Endothelial cell of umbilical vein (primary cell): ENCODE data around the gene GBP7.

ENCODE experiments used
- CTCF ChIP-seq, 2 donors: IDR thresholded peaks; 1 replicate in 1 of 2; 2 replicates in 1 of 2; pipeline ENCODE4 v1.5.1; 2011; ENCODE audit warnings: low read length in 2 of 2, mild to moderate bottlenecking in 2 of 2, moderate library complexity in 2 of 2, control low read depth in 1 of 2, inconsistent platforms in 1 of 2, low read depth in 1 of 2; ENCODE audit not compliant: insufficient read depth in 1 of 2; ENCODE audit errors: extremely low read depth in 1 of 2
- EZH2 ChIP-seq: IDR thresholded peaks from 2 replicates; pipeline ENCODE4 v1.6.1; 2012; ENCODE audit warnings: borderline replicate concordance, low read depth, mild to moderate bottlenecking, moderate library complexity, low read length, inconsistent platforms; ENCODE audit not compliant: severe bottlenecking
- FOS ChIP-seq: IDR thresholded peaks from 2 replicates; pipeline ENCODE4 v1.6.1; 2011; ENCODE audit warnings: mild to moderate bottlenecking, low read length, moderate library complexity, borderline replicate concordance; ENCODE audit not compliant: insufficient read depth
- GATA2 ChIP-seq: IDR thresholded peaks from 2 replicates; pipeline ENCODE4 v1.7.0; 2011; ENCODE audit warnings: low read depth, mild to moderate bottlenecking, moderate library complexity, mixed read lengths, low read length; ENCODE audit not compliant: insufficient read length, insufficient read depth
- JUN ChIP-seq: IDR thresholded peaks from 2 replicates; pipeline ENCODE4 v1.6.1; 2011; ENCODE audit warnings: borderline replicate concordance, low read depth; ENCODE audit not compliant: insufficient read length, insufficient read depth
- MAX ChIP-seq: IDR thresholded peaks from 2 replicates; pipeline ENCODE4 v1.6.1; 2011; ENCODE audit not compliant: insufficient read depth, insufficient read length
- MYC ChIP-seq: IDR thresholded peaks from one replicate; pipeline ENCODE4 v1.6.1; 2011; ENCODE audit warnings: mild to moderate bottlenecking, low read depth, low read length
- POLR2A ChIP-seq: IDR thresholded peaks from 2 replicates; pipeline ENCODE4 v1.6.1; 2012; ENCODE audit warnings: low read depth, mild to moderate bottlenecking, control low read depth, low read length
- POLR2AphosphoS5 ChIP-seq: IDR thresholded peaks from 2 replicates; pipeline ENCODE4 v1.6.1; 2012; ENCODE audit warnings: low read depth, mild to moderate bottlenecking, control low read depth, low read length, moderate library complexity; ENCODE audit not compliant: insufficient read depth

GRCh38 chr1:89201106-89201794, 25.4 kb upstream of the GBP7 start:
- TF ChIP-seq POLR2A, result no peak
- no peak for TF ChIP-seq POLR2AphosphoS5
- no peak for TF ChIP-seq CTCF (IDR thresholded peaks at IDR 0.05; ENCODE audit: extremely low read depth in 1 of 2, insufficient read depth in 1 of 2, low read depth in 1 of 2, low read length in 2 of 2)
- no peak for TF ChIP-seq JUN
- no peak for TF ChIP-seq MYC
- TF ChIP-seq EZH2, result no peak
- no peak for TF ChIP-seq FOS
- no peak for TF ChIP-seq GATA2
- TF ChIP-seq MAX, result no peak
